ENCODE results near the gene ARMC9. TPM values are rescaled to one million over a fixed set of nuclear protein-coding genes. Genes with fewer than 3 reads are reported as not detected.

The ARMC9 gene
- total and polyA plus RNA-seq, 11 donors = 0.95 to 4.7 (median 2.4) TPM

GRCh38 chr2:231183851-231184250 is 14.6 kb upstream of the ARMC9 start:
- Histone ChIP-seq H3K4me3 (no peak overlapping the region), H3K4me1 (peaks cover 5 to 73% (median 36%) of the 10 kb centered on the region in 12 donors), H3K36me3 (no peaks in the 10 kb centered on the region), H3K27me3 (no peaks in the 10 kb centered on the region), H3K27ac (peak overlapping the region in 1 of 12 donors; percentile 9), H3K9me3 (no peaks in the 10 kb centered on the region)
- intact Hi-C loops (cut with DNase I) = loop anchor here in 1 of 10 donors (2.0 kb wide), 1 partner anchor 59 kb away; the partner anchor contains the start of gene HTR2B
- WGBS, 4 donors = 90 to 94% (median 92%) methylated on average over 7 to 8 of the region's 8 CpGs
- DNase-seq (no peak), ATAC-seq (no peak)
- TF ChIP-seq, protein P1, sequence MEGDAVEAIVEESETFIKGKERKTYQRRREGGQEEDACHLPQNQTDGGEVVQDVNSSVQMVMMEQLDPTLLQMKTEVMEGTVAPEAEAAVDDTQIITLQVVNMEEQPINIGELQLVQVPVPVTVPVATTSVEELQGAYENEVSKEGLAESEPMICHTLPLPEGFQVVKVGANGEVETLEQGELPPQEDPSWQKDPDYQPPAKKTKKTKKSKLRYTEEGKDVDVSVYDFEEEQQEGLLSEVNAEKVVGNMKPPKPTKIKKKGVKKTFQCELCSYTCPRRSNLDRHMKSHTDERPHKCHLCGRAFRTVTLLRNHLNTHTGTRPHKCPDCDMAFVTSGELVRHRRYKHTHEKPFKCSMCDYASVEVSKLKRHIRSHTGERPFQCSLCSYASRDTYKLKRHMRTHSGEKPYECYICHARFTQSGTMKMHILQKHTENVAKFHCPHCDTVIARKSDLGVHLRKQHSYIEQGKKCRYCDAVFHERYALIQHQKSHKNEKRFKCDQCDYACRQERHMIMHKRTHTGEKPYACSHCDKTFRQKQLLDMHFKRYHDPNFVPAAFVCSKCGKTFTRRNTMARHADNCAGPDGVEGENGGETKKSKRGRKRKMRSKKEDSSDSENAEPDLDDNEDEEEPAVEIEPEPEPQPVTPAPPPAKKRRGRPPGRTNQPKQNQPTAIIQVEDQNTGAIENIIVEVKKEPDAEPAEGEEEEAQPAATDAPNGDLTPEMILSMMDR (IDR thresholded peaks at IDR 0.05) = no peak
- TF ChIP-seq POLR2A (IDR thresholded peaks at IDR 0.05) = no peak

- DNase-seq (no peak), ATAC-seq (no peak)
- Histone ChIP-seq H3K4me1 (peaks cover 5 to 73% (median 36%) of the 10 kb centered on the region in 12 donors), H3K9me3 (no peaks in the 10 kb centered on the region), H3K27me3 (no peaks in the 10 kb centered on the region), H3K27ac (peak overlapping the region in 2 of 12 donors; percentile 9 to 95), H3K36me3 (no peaks in the 10 kb centered on the region), H3K4me3 (no peak overlapping the region)
- no peak for TF ChIP-seq POLR2A (IDR thresholded peaks at IDR 0.05)
- TF ChIP-seq, protein P1 (IDR thresholded peaks at IDR 0.05) = no peak
- WGBS, 4 donors = 94 to 100% (median 96%) methylated on average over 4 of the region's 4 CpGs
- intact Hi-C loops (cut with DNase I) = no loop called here
Measured at GRCh38 chr2:231184319-231184718, 14.1 kb upstream of the ARMC9 start.

- no peak overlapping the region for H3K4me3 ChIP-seq
- H3K9me3 ChIP-seq = no peaks in the 10 kb centered on the region
- no peaks in the 10 kb centered on the region for H3K36me3 ChIP-seq
- ATAC-seq (peak in 2 of 4 donors; percentile 22 to 47), DNase-seq (no peak)
- TF ChIP-seq POLR2A (IDR thresholded peaks at IDR 0.05) = no peak
- TF ChIP-seq, protein P1 (IDR thresholded peaks at IDR 0.05) = no peak
- peaks cover 6 to 69% (median 32%) of the 10 kb centered on the region in 12 donors for H3K4me1 ChIP-seq
- peaks cover 0 to 2% (median 0%) of the 10 kb centered on the region in 9 donors for H3K27me3 ChIP-seq
- 55 to 72% (median 65%) methylated on average over 9 to 11 of the region's 11 CpGs for WGBS, 4 donors
- peak overlapping the region; percentile 24 to 95 (median 54) for H3K27ac ChIP-seq
- intact Hi-C loops (cut with DNase I) = no loop called here
Measured at GRCh38 chr2:231185050-231185725, 13.2 kb upstream of the ARMC9 start.

DNA sequence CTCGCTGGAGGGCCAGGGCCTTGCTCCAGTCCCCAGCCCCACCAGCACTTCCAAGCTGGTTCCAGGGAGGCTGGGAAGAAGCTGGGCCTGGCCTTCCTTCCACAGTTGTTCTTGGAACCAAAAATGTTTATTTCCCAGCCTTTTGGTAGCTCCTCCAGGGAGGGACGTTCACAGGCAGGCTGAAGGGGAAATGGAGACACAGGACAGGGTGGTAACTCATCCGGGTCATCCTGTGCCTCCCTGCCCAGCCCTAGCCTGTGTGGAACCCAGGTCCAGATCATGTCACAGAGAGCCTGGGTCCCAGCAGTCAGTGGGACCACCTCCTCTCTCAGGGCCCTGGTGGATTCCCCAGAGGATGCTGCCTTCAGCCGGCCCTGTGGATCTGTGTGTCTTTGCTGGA is 12.5 kb upstream of the ARMC9 start:
- WGBS, 4 donors = 45 to 77% (median 65%) methylated on average over 2 to 4 of the region's 4 CpGs; no CpG with 5 or more reads in 1 of the 4 donors
- intact Hi-C loops (cut with DNase I) = no loop called here
- peak in 2 of 4 donors; percentile 15 to 18 for ATAC-seq
- Histone ChIP-seq H3K4me1 (peaks cover 9 to 72% (median 37%) of the 10 kb centered on the region in 12 donors), H3K36me3 (no peaks in the 10 kb centered on the region), H3K27me3 (peaks cover 0 to 4% (median 0%) of the 10 kb centered on the region in 9 donors), H3K4me3 (no peak overlapping the region), H3K9me3 (no peaks in the 10 kb centered on the region), H3K27ac (peak overlapping the region; percentile 24 to 95 (median 56))
- TF ChIP-seq, protein P1 (IDR thresholded peaks at IDR 0.05) = no peak
- no peak for TF ChIP-seq POLR2A (IDR thresholded peaks at IDR 0.05)
- no peak for DNase-seq

All from heart left ventricle (tissue), 16 donors.